Stimulated activated naive CD4-positive, alpha-beta T cell treated with Interleukin-2 at 50 U/mL for 16 hours (primary cell): ENCODE results near the gene MDFIC.

Source experiments
- DNase-seq: peaks from one replicate; lab custom pipeline; 2025; lab: John Stamatoyannopoulos, UW

Gene MDFIC

GRCh38 chr7:114953724-114954123 is 31.8 kb downstream of the MDFIC start:
- no peak for DNase-seq

DNA sequence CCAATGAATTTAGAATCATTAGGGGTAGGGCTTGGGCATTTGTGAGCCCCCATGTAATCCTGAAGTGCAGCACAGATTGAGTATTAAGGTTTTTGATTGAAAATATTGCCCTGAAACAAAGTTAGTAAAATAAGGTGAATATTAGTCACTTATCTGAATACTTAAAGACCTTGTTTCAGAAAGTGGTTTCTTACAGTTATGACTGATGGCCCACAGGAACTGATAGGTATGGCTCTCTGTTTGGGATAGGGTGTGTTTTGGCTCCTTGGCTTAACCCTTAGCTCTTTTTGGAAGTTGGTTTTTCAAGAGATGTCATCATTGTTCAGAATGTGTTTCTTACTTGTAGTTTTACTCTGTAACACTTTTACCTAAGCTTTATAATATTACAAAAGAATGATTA is 34.8 kb downstream of the MDFIC start:
- DNase-seq, result no peak

GRCh38 chr7:114957444-114957843 is 35.5 kb downstream of the MDFIC start:
- no peak for DNase-seq

DNA sequence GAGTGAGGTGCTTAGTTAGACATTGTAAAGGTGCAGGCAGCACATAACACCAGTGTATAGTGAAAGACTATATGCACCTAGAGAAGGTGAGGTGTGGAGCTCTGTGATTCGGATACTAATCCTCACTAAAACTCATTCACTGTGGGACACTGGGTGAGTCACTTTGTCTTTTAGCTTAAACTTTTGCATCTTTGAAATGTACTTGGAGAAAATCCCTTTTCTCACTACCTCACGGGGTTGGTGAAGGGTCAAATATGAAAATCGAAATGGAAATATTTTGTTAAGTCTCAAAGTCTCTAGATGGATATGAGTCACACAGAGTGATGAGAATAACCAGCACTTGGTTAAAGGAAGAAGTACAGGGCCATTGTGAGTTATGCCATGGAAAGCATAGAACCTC is 38.0 kb downstream of the MDFIC start:
- no peak for DNase-seq

GRCh38 chr7:114962441-114962840 is 40.5 kb downstream of the MDFIC start:
- no peak for DNase-seq

GRCh38 chr7:114966156-114966555 is 44.3 kb downstream of the MDFIC start:
- no peak for DNase-seq

DNA sequence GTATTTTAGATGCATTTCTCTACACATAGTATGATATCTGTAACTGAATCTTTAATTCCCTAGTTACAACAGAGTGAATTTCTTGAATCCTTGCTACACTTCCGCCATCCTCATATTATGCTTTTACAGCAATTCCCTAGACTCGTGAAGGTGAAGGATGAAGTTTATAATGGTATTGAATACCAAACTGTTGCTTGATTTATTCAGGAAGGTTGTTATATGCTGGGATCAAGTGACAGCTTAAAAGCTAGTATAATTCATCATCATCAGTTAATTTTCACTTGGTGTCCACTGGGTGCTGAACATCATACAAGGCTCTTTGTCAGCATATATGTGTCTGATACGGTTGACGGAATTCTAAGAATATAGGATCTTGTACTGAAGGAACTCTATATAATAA is 47.2 kb downstream of the MDFIC start:
- no peak for DNase-seq

DNA sequence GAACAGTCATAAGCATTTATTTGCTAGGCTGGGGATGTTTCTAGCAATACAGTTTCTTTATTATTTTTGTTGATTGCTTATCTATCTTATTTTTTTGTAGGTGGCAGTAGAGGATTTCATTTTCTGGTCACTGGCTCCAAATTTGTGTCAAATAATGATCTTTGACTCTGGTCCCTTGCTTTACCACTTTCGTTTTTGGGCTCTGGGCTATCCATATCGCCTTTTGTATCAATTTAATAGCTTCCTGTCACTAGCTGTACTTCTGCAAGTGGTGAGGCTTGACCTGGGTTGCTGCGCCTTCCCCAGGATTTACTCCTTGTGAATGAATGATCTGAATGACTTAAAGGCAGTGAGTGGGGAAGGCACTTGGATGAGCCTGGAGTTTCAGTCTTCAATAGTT is 48.4 kb downstream of the MDFIC start:
- no peak for DNase-seq

DNA sequence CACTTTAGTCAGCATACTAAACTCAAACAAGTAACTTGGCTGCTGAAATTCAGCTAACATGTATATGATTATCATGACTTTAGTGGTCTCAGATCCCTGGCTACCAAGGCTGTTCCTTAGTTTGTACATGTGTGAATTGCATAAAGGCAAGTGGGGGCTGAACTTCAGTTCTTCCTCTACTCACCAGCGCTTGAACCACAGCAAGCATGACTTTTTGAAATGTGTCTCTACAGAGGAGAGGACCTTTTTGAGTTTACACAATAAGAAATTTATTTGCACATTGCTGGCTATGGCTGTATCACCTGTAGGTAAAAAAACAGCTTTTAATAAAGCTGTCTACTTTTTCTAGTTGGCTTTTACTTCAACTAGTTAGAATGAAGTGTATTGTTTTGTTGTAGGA is 48.8 kb downstream of the MDFIC start:
- no peak for DNase-seq

DNA sequence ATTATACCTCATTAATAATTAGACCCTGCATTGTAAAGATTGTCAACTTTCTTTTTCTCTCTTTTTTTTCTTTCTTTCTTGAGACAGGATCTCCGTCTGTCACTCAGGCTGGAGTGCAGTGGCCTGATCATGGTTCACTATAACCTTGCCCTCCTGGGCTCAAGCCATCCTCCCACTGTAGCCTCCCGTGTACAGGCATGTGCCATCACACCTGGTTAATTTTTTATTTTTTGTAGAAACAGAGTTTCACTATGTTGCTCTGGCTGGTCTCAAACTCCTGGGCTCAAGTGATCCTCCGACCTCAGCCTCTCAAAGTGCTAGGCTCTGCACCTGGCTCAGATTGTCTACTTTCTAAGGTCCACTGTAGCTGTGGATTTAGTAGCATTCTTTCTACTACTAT is 50.7 kb downstream of the MDFIC start:
- no peak for DNase-seq

- DNase-seq, result no peak
Observed at GRCh38 chr7:114973147-114973546, 51.3 kb downstream of the MDFIC start.

DNA sequence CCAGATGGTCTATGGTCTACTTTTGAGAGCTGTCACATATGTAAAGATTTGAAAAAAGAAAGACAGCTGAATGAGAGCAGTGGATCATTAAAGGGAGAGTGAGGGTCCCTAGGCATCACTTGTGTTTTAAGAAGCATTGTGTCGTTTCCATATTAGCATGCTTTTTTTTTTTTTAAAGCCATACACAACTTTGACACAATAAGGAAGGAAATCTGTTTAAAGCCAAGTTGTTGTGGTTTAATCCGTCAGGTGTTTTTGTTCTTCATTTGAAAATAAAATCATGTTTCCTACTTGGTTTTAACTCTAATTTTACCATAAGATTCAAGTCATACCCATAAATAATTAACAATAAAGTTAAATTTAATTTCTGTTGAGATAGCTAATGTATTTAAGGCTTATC is 53.5 kb downstream of the MDFIC start:
- DNase-seq, result no peak

DNA sequence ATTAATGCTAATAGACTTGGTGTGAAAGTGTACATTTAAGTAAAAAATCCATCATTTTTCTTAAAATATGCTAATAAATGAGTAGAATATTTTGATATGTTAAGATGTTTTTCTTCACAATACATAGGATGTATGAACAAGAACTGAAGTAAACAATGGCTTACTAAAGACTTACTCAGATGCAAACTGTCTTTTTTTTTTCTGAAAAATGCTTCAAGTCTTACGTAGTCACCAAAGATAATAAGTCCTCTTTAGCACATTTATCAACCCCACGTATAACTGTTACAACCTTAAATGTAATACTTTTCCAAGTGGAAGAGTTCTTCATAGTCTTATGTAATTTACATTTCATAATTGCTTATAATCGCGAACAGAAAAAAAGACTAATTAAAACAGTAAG is 54.8 kb downstream of the MDFIC start:
- DNase-seq, result no peak

DNA sequence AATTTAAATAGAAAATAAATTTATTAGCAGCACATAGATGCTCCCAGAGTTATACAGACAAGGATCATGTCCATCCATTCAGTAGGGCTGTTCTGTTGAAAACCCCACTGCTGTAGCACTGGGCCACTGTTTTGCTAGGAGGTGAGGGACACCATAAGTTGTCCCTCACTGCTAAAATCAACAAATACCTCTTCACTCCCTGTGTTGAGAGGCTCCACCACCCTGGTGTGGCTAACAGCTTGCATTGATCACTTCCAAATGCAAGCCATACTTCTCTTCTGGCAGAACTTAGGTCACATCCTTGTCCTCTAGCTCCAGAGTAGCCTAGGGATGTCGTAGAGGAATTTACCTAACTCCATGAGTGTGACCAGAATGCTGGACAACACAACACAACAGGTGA is 55.4 kb downstream of the MDFIC start:
- DNase-seq, result no peak

- no peak for DNase-seq
Observed at GRCh38 chr7:114979388-114979787, 57.5 kb downstream of the MDFIC start.

DNA sequence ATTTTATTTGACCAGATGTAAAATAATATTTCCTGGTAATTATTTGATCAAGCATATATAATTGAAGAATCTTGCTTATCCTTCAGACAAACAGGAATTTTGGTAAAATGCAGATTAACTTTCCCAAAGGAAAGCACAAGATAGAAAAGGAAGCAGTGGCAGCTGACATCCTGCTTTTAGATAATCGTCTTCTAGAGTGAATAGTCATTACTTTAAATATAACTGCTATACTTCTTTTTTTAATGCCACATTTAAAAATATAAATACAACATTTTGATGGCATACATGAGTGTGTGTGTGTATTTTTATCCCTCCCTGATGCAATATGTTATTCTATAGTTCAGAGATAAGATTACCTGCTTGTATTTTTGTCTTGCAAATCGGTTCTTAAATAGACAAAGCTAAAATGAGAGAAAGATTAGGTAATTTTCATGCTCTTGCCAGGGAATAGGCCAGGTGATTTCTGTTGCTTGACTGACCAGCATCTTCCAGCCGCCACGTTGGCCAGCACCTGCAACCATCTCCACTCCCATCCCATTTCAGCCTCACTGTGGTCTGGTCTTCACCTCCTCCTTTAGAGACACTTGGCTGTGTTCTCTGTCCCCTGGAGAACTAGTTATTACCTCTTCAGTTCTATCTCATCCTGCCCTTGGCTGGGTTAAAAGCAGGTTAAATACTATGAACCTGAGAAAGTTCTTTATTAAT is 58.1 kb downstream of the MDFIC start:
- no peak for DNase-seq

DNA sequence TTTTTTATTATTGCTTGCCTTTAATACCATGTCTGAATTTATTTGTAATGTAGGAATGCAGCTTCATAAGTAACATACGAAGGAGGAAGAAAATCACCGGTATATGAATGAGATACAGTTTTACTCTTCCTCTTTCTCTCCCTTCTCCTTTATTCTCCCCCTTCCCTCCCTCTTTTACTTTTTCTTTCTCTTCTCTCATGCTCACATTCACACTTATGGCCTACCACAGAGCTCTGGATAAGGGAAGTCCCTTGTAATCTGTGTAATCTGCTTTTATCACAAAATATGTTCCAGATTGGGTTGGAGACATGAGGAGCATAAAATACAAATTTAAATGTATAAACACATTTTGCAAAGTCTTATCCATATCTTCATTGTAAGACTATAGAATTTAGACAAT is 59.4 kb downstream of the MDFIC start:
- no peak for DNase-seq

GRCh38 chr7:114985116-114985715 is 63.3 kb downstream of the MDFIC start:
- no peak for DNase-seq

DNA sequence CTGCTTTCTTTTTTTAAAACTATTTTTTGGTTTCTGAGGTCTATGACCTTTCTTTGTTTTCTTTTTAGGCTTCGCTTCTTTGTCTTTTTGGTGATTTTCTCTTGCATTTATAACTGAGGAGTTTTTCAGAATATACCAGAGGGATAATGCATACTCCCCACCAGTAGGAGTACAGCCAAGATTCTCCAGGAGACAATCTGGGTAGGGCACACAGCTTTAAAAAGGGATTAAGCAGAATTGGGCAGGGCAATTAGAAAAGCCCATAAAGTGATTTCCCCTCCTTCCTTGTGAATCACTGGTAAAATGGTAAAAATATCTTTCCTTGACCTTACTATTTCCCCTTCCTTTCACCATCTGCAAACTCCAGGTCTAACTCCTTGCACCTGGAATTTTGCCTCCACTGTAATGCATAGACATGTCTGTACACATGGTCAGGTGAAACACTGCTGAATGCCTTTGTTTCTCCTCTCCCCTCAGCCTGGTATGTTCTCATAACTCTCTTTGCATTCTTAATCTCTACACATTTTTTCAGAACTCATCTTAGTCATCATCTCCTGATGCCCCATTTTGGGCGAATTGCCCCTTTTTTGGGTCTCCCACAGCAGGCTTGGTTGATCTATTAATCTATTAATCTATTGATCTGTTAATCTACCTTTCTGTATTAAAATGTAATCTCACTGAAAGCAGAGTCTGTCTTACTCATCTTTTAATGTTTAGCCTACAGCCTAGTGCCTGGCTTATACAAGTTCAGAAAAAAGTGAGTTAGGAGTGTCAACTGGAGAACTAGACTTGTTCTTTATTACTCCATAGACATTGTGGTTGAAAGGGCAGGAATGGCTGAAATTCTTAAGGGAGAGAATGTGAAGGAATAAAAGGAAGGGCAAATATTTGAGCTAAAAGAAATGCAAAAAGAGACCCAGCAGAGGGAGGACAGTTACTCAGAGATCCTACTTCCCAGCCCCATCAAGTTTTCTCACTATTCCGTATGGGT is 64.6 kb downstream of the MDFIC start:
- no peak for DNase-seq

- no peak for DNase-seq
Observed at GRCh38 chr7:114988026-114988425, 66.1 kb downstream of the MDFIC start.

GRCh38 chr7:114988755-114989375 is 67.0 kb downstream of the MDFIC start:
- DNase-seq, result no peak

DNA sequence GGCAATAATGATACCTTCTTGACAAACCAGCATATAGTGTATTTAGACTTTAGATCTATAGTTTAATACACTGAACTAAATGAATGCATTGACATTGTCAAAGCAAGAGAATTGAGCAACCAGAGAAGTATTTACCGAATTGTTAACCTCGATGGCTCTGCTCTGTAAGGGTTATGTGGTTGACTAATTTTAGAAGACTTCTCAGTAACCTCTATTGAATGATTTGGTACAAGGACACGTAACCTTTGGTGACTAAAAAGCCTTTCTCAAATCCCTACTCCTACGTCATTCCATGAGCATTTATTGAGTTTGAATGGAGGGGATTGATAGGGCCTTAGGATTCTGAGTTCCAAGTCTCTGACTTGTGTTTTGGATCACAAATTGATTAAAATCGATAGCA is 67.6 kb downstream of the MDFIC start:
- no peak for DNase-seq
